ENCODE results near the gene CPS1.

- TF ChIP-seq CTCF (conservative IDR thresholded peaks at IDR 0.05 in 1 of 2, IDR thresholded peaks at IDR 0.05 in 1 of 2; ENCODE audit: extremely low read depth in 1 of 2, insufficient read depth in 1 of 2, low read depth in 1 of 2, low read length in 2 of 2) (no peak), EZH2 (IDR thresholded peaks at IDR 0.05; ENCODE audit: borderline replicate concordance, low read length) (no peak)
These were observed 64.1 kb downstream of the CPS1 start for GRCh38 chr2:210620456-210620855.
